Lower lobe of right lung (tissue), 2 donors: ENCODE data around the gene ZBP1. TPM values are rescaled to one million over a fixed set of nuclear protein-coding genes. Genes with fewer than 3 reads are reported as not detected.
A peak's percentile ranks its signal among the peaks of the same experiment; 100 is the strongest.

Source experiments
- ATAC-seq, 2 donors: fragments of 200-7000 bp; cut with Tn5 transposase; one replicate each; pipeline ENCODE4 v1.9.1; 2020 to 2022; ENCODE audit warnings: mild to moderate bottlenecking in 2 of 2, moderate library complexity in 2 of 2
- DNase-seq: peaks from one replicate; pipeline ENCODE4 v3.0.0-alpha.2; 2020
- H3K27ac ChIP-seq: fragments of 200-600 bp; one replicate; pipeline ENCODE4 v1.8.0; 2022
- H3K27me3 ChIP-seq: fragments of 200-600 bp; one replicate; pipeline ENCODE4 v1.8.0; 2022; ENCODE audit warnings: low read depth
- H3K36me3 ChIP-seq: fragments of 200-600 bp; one replicate; pipeline ENCODE4 v1.8.0; 2022; ENCODE audit warnings: mild to moderate bottlenecking
- H3K4me1 ChIP-seq: fragments of 200-600 bp; one replicate; pipeline ENCODE4 v1.8.0; 2022
- H3K4me3 ChIP-seq: fragments of 200-600 bp; one replicate; pipeline ENCODE4 v1.8.0; 2022; ENCODE audit warnings: mild to moderate bottlenecking
- H3K9me3 ChIP-seq: fragments of 200-600 bp; one replicate; pipeline ENCODE4 v1.8.0; 2022
- CTCF ChIP-seq: fragments of 200-600 bp; IDR thresholded peaks from one replicate; pipeline ENCODE4 v1.8.0; 2022; ENCODE audit warnings: antibody characterized with exemption, mild to moderate bottlenecking
- intact Hi-C: fragments of 100-400 bp; cut with DNase I; formaldehyde crosslinking; loops from one replicate; pipeline ENCODE4 v1.11.0; 2022
- total RNA-seq: library from RNA; stranded (reverse); fragmentation: NEBNext Ultra II Directional; extraction: Animal tissue kit (Norgen Biotek cat#: 25700); gene quantifications from one replicate; pipeline ENCODE4 v1.2.1, GENCODE V29; 2021
- donor health status: DM: no; HTN: yes; CAD: no; lungs with severe emphysema.

Gene ZBP1
- total RNA-seq, 1 donor from 2014 or later = 5.8 TPM

- ATAC-seq = no peak
- no peak overlapping the region for H3K4me3 ChIP-seq
- no peak overlapping the region for H3K27ac ChIP-seq
- DNase-seq = peak; percentile 36
- no peak for TF ChIP-seq CTCF
- no peaks in the 10 kb centered on the region for H3K36me3 ChIP-seq
- H3K9me3 ChIP-seq = no peaks in the 10 kb centered on the region
- peaks cover 12% of the 10 kb centered on the region for H3K4me1 ChIP-seq
- intact Hi-C loops = no loop called here
- H3K27me3 ChIP-seq = no peaks in the 10 kb centered on the region
These were observed 46.0 kb upstream of the ZBP1 start for GRCh38 chr20:57666106-57666833.

GRCh38 chr20:57665589-57665971 is 45.4 kb upstream of the ZBP1 start:
- TF ChIP-seq CTCF = no peak
- Histone ChIP-seq H3K4me3 (no peak overlapping the region), H3K27ac (no peak overlapping the region), H3K9me3 (no peaks in the 10 kb centered on the region), H3K36me3 (no peaks in the 10 kb centered on the region), H3K4me1 (peaks cover 14% of the 10 kb centered on the region), H3K27me3 (no peaks in the 10 kb centered on the region)
- intact Hi-C loops = no loop called here
- DNase-seq (peak; percentile 19), ATAC-seq (no peak)

GRCh38 chr20:57664924-57665588 is 44.8 kb upstream of the ZBP1 start:
- ATAC-seq (no peak), DNase-seq (peak; percentile 20)
- Histone ChIP-seq H3K27ac (no peak overlapping the region), H3K27me3 (no peaks in the 10 kb centered on the region), H3K4me1 (peaks cover 14% of the 10 kb centered on the region), H3K4me3 (no peak overlapping the region), H3K36me3 (no peaks in the 10 kb centered on the region), H3K9me3 (no peaks in the 10 kb centered on the region)
- TF ChIP-seq CTCF = no peak
- intact Hi-C loops = no loop called here

GRCh38 chr20:57664476-57664875 is 44.2 kb upstream of the ZBP1 start:
- TF ChIP-seq CTCF = no peak
- Histone ChIP-seq H3K27ac (no peak overlapping the region), H3K27me3 (no peaks in the 10 kb centered on the region), H3K4me3 (no peak overlapping the region), H3K4me1 (peaks cover 14% of the 10 kb centered on the region), H3K9me3 (no peaks in the 10 kb centered on the region), H3K36me3 (no peaks in the 10 kb centered on the region)
- intact Hi-C loops = no loop called here
- ATAC-seq (no peak), DNase-seq (peak; percentile 42)

GRCh38 chr20:57663681-57664451 is 43.6 kb upstream of the ZBP1 start:
- Histone ChIP-seq H3K9me3 (no peaks in the 10 kb centered on the region), H3K4me1 (peaks cover 14% of the 10 kb centered on the region), H3K27ac (no peak overlapping the region), H3K27me3 (no peaks in the 10 kb centered on the region), H3K36me3 (peaks cover 5% of the 10 kb centered on the region), H3K4me3 (no peak overlapping the region)
- peak; percentile 39 for DNase-seq
- intact Hi-C loops = no loop called here
- no peak for TF ChIP-seq CTCF
- ATAC-seq = no peak
